ENCODE results near the gene HNRNPAB.

DNA sequence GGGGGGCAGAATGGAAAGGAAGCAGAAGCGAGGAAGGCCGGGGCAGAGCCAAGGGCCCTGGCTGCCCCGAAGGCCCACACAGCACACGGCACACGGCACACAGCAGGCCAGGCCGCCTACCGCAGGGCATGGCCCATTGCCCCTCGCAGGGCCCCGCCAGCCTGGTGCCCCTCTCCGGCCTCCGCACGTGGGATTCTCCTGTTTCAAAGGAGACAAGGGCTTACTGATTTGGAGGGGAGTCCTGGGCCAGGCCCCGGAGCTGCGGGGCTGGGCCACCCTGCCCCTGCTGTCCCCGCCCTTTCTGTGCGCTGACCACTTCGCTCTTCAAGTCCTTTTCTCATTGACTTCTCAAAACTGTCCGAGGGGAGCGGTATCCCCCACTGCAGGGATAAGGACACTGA, 36.0 kb downstream of the HNRNPAB start:
- TF ChIP-seq, protein P1, sequence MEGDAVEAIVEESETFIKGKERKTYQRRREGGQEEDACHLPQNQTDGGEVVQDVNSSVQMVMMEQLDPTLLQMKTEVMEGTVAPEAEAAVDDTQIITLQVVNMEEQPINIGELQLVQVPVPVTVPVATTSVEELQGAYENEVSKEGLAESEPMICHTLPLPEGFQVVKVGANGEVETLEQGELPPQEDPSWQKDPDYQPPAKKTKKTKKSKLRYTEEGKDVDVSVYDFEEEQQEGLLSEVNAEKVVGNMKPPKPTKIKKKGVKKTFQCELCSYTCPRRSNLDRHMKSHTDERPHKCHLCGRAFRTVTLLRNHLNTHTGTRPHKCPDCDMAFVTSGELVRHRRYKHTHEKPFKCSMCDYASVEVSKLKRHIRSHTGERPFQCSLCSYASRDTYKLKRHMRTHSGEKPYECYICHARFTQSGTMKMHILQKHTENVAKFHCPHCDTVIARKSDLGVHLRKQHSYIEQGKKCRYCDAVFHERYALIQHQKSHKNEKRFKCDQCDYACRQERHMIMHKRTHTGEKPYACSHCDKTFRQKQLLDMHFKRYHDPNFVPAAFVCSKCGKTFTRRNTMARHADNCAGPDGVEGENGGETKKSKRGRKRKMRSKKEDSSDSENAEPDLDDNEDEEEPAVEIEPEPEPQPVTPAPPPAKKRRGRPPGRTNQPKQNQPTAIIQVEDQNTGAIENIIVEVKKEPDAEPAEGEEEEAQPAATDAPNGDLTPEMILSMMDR (IDR thresholded peaks at IDR 0.05 in 8 of 11, conservative IDR thresholded peaks at IDR 0.05 in 3 of 11), result no peak
- no peak for TF ChIP-seq POLR2A (IDR thresholded peaks at IDR 0.05)
